ENCODE results near the gene ANKRD30A. TPM values are rescaled to one million over a fixed set of nuclear protein-coding genes. Genes with fewer than 3 reads are reported as not detected.

The ANKRD30A gene
- total RNA-seq, 1 donor from 2014 or later, result 0.09 TPM

GRCh38 chr10:37403776-37404175 lies 278.4 kb downstream of the ANKRD30A start:
- no peak for ATAC-seq
- intact Hi-C loops (cut with DNase I), result no loop called here
- DNase-seq (ENCODE audit: low spot score), result no peak

All from sciatic nerve (tissue), 2 donors.